HEK293T (cell line): Measurements from ENCODE around the gene APOBEC3B.

Experiments used
- ARNT ChIP-seq: fragments of 450-650 bp; IDR thresholded peaks from 2 replicates; pipeline ENCODE4 v1.6.1; 2017; ENCODE audit warnings: mild to moderate bottlenecking
- BHLHE40 ChIP-seq: fragments of 450-650 bp; IDR thresholded peaks from 2 replicates; pipeline ENCODE4 v1.6.1; 2016; ENCODE audit warnings: mild to moderate bottlenecking, moderate library complexity, borderline replicate concordance
- CTBP1 ChIP-seq: fragments of 450-650 bp; IDR thresholded peaks from 2 replicates; pipeline ENCODE4 v1.6.1; 2016; ENCODE audit warnings: borderline replicate concordance
- ELF4 ChIP-seq: fragments of 450-650 bp; IDR thresholded peaks from 2 replicates; pipeline ENCODE4 v1.6.1; 2017; ENCODE audit warnings: antibody characterized with exemption
- FOXA1 ChIP-seq: fragments of 450-650 bp; IDR thresholded peaks from 2 replicates; pipeline ENCODE4 v1.6.1; 2016; ENCODE audit warnings: mild to moderate bottlenecking
- FOXK2 ChIP-seq: fragments of 450-650 bp; IDR thresholded peaks from 2 replicates; pipeline ENCODE4 v1.6.1; 2016; ENCODE audit warnings: mild to moderate bottlenecking
- FOXM1 ChIP-seq: fragments of 450-650 bp; IDR thresholded peaks from 2 replicates; pipeline ENCODE4 v1.6.1; 2017; ENCODE audit warnings: mild to moderate bottlenecking, borderline replicate concordance
- HDGF ChIP-seq: fragments of 450-650 bp; IDR thresholded peaks from 2 replicates; pipeline ENCODE4 v1.6.1; 2017; ENCODE audit warnings: antibody characterized with exemption, borderline replicate concordance
- NFRKB ChIP-seq: fragments of 450-650 bp; IDR thresholded peaks from 2 replicates; pipeline ENCODE4 v1.6.1; 2016; ENCODE audit warnings: mild to moderate bottlenecking, moderate library complexity
- SP1 ChIP-seq: fragments of 450-650 bp; IDR thresholded peaks from 2 replicates; pipeline ENCODE4 v1.6.1; 2017
- SUZ12 ChIP-seq: fragments of 450-650 bp; IDR thresholded peaks from 2 replicates; pipeline ENCODE4 v1.6.1; 2016; ENCODE audit warnings: mild to moderate bottlenecking
- TARDBP ChIP-seq: fragments of 450-650 bp; IDR thresholded peaks from 2 replicates; pipeline ENCODE4 v1.6.1; 2016

DNA sequence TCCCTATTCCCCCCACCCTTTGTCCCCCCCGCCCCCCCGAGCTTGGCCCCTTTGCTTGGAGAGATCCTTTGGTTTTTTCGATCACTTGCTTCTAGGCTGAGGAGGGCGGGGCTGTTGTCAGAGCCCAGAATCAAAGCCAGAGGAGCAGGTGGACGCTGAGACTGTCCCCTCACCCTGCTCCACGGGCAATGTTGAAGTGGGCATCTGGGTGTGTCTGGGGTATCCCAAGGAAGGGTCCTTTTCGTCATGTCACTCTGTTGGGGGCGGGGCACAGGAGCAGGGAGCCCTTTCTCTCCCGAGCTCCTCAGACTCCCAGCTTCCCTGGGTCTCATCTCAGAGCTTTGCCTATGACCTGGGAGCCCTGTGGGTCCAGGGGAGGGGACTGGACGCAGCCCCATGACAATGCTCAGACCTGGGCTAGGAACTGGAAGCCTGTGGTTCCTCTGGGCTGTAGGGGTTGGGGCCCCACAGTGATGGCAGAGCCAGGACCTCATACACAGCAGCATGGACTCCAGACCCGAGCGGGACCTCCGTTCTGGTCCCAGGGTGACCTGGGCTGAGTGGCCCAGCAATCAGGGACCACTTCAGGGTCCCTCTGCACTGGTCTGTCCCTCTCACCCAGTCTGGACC is 27.6 kb upstream of the APOBEC3B start:
- no peak for TF ChIP-seq ELF4
- no peak for TF ChIP-seq HDGF
- no peak for TF ChIP-seq FOXM1
- no peak for TF ChIP-seq FOXA1
- no peak for TF ChIP-seq SP1
- TF ChIP-seq BHLHE40: no peak
- TF ChIP-seq NFRKB: no peak
- TF ChIP-seq TARDBP: no peak
- TF ChIP-seq ARNT: no peak
- no peak for TF ChIP-seq SUZ12
- TF ChIP-seq CTBP1: no peak
- no peak for TF ChIP-seq FOXK2
